GM18951 (cell line): ENCODE results near the gene RIMBP3C.
"Not testable (repeated sequence)": the region's sequence is repeated elsewhere in the genome, so short reads cannot be mapped to it uniquely, and the experiment has no call there.

ENCODE experiments used
- POLR2A ChIP-seq: IDR thresholded peaks from 4 replicates; pipeline ENCODE4 v1.6.1; 2011; ENCODE audit warnings: mild to moderate bottlenecking; ENCODE audit not compliant: insufficient read length, insufficient read depth; ENCODE audit errors: extremely low read depth
- in situ Hi-C: fragments of 300-500 bp; cut with MboI; formaldehyde crosslinking; loops from one replicate; pipeline ENCODE4 v1.12.0; 2022; ENCODE audit warnings: low sequenced_read_pairs, mixed read lengths, inconsistent platforms; ENCODE audit not compliant: unreplicated experiment

The RIMBP3C gene

GRCh38 chr22:21568347-21569075 is 17.2 kb upstream of the RIMBP3C start:
- no peak for TF ChIP-seq POLR2A
- in situ Hi-C loops = no loop called here

GRCh38 chr22:21567456-21568346 is 16.4 kb upstream of the RIMBP3C start, which contains the start of gene UBE2L3:
Gene UBE2L3 (plus strand): TSS chr22:21567714. CDS start chr22:21567745, 31 bp downstream.
- TF ChIP-seq POLR2A = peak; percentile 84
- in situ Hi-C loops = no loop called here

DNA sequence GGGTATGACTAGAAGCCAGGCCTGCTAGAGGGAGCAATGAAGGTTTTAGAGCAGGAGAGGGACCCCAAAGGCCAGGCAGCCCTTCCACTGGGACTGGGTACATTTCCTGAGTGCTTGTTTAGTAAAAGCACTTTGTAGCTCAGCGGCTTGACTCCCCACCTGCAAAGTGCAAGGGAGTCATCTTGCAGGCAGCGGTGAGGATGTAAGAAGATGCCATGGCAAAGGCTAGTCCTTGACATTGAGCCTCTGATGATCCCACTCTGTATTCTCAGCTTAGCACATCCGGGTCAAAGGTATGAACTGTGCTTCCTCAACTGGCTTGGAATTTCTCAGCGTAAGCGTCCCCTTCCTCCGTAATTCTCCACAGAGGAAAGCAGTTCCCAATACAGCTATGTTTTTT is 13.2 kb upstream of the RIMBP3C start:
- in situ Hi-C loops = no loop called here
- no peak for TF ChIP-seq POLR2A

DNA sequence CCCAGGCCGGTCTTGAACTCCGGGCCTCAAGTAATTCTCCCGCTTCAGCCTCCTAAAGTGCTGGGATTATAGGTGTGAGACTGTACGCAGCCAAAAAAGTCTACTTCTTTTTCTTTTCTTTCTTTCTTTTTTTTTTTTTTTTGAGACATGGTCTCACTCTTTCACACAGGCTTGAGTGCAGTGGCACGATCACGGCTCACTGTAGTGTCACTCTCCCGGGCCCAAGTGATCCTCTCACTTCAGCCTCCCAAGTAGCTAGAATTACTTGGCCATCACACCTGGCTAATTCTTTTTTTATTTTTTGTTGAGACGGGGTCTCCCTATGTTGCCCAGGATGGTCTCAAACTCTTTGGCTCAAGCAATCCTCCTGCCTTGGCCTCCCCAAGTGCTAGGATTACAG is 12.7 kb upstream of the RIMBP3C start:
- no peak for TF ChIP-seq POLR2A
- in situ Hi-C loops = no loop called here

GRCh38 chr22:21560657-21561056 is 9.4 kb upstream of the RIMBP3C start:
- in situ Hi-C loops = not testable (repeated sequence)

DNA sequence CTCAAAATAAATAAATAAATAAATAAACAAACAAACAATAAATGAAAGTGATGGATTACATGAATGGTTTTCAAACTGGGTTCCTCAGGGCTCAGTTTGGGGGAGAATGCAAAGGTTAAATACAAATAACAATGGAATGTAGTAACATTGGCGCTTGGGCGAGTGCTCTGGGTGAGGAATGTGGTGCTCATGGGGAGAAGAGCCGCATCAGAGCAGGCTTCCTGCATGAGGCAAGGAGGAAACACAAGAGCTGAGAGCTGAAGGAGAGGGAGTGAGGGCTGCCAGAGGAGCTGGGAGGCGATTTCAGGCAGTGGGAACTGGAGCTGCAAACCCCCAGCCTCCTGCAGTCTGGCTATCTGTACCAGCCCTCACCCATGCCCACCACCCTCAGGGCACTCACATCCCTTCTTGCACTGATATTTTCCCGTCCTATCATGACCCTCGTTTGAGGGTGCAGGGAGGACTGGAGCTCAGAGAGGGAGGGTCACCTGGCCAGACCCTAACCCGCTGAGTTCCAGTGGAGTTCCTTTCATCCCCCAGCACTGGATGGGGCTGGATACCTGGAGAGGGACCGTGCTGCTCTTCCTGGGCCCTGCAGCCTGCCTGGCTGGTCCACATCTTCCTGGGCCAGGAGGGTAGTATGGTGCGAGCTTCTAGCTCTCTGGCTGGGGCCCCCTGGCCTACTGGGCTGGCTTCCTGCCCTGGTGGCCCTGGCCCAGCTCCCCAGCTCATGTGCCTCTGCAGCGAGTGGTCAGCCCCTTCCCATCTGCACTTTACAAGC is 8.3 kb upstream of the RIMBP3C start:
- in situ Hi-C loops = not testable (repeated sequence)

- in situ Hi-C loops = not testable (repeated sequence)
These were observed 598 bp downstream of the RIMBP3C start for GRCh38 chr22:21550678-21551047.

GRCh38 chr22:21550008-21550677 is 1.1 kb downstream of the RIMBP3C start:
- in situ Hi-C loops = not testable (repeated sequence)

GRCh38 chr22:21549558-21549957 is 1.7 kb downstream of the RIMBP3C start:
- in situ Hi-C loops = not testable (repeated sequence)

- in situ Hi-C loops = not testable (repeated sequence)
These were observed 6.6 kb downstream of the RIMBP3C start for GRCh38 chr22:21544432-21545322.

DNA sequence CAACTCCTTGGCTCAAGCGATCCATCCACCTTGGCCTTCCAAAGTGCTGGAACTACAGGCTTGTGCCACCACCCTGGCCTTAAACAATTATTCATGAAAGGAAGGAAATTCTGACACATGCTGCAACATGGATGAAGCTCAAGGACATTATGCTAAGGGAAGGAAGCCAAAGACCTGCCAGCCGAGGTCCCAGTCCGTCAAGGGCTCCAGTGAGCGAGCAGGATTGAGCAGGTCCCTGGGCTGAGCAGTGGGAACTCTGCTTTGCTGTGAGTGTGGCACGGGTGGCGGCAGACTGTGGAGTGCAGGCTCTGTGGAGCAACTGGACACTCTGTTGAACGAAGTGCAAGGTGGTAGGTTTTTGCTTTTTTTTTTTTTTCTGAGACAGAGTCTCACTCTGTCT is 11.4 kb downstream of the RIMBP3C start:
- in situ Hi-C loops = not testable (repeated sequence)

DNA sequence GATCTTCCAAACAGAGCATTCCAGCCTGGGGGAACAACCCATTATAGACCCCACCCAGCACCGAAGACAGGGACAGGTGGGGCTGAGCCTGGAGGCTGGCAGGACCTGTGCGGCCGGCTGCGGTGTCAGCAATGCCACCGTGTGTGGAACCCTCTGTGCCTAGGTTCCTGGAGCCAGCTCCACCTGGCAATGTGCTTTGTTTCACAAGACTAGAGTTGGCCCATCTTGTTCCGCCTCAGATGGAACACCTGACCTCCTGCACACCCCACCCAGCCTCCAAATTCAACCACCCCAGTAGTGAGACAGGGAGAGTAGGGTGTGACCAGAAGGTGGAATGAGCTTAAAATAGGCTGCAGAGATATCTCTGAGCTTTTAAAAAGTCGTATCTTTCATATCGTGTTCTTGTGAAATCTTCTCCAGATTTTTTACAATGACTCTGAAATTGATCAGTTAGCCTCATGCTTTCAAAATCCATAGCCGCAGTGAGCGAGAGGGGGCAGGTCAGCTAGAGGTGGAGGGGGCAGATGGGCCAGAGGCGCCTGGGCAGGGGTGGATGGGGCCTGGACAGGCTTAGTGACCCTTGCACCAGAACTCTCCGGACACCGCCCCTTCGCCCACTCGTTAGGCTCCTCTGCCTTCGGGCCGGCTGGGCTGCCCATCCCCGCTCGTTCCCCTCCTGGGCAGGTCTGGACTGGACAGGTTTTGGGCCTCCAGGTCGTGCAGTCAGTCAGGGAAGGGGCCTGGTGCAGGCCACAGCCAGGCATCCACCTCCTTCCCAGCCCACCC is 18.2 kb downstream of the RIMBP3C start:
- in situ Hi-C loops = not testable (repeated sequence)

GRCh38 chr22:21531525-21531924 is 19.7 kb downstream of the RIMBP3C start:
- in situ Hi-C loops = not testable (repeated sequence)

- in situ Hi-C loops = not testable (repeated sequence)
These were observed 24.4 kb downstream of the RIMBP3C start for GRCh38 chr22:21526705-21527500.

- in situ Hi-C loops = not testable (repeated sequence)
These were observed 34.1 kb downstream of the RIMBP3C start for GRCh38 chr22:21516970-21517764.

DNA sequence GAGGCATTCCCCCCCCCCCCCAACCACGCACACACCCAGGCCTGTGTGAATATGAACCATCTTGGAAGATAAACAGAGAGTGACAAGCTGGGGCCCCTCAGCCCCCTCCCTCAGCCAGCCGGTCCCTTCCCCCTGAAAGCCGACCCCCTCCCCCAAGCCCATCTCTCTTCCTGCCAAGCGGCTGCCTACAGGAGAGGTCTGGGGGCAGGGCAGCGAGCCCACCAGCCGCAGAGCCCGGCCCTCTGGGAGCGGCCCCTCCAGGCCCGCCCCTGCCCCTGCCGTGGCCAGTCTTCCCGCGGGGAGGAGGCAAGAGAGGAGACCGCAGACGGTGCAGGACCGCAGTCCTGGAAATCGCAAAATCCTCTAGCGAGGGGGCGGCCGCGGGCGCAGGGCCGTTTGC is 34.7 kb downstream of the RIMBP3C start:
- in situ Hi-C loops = not testable (repeated sequence)
